ENCODE results near the gene EFCAB5.

GRCh38 chr17:29906969-29907368 is 34.5 kb upstream of the EFCAB5 start:
- no peak for TF ChIP-seq EZH2 (IDR thresholded peaks at IDR 0.05; ENCODE audit: borderline replicate concordance, insufficient read depth, low read depth, low read length, poor library complexity, severe bottlenecking)
- no peak for TF ChIP-seq CTCF (IDR thresholded peaks at IDR 0.05)
